ENCODE data around the gene KDELR1. TPM values are rescaled to one million over a fixed set of nuclear protein-coding genes. Genes with fewer than 3 reads are reported as not detected.

Gene KDELR1
- total RNA-seq, 2 donors from 2014 or later: 233 to 249 TPM

DNA sequence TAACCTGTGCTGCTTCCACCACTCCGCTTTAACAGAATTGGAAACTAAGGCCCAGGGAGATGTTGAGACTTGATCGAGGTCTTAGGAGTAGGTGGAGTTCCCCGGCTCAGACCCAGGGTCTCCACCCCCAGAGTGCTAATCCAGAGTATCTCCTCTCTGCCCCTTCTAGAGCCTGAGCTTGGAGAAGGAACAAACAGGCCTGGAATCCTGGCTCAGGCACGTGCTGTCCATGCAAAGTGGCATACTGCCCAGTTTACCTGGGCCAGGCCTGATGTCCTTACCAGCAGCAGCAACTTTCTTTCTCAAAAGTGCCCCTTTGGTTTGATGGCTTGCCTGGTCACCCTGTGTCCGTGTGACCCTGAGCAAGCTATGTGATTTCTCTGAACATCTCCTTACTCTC, 23.5 kb downstream of the KDELR1 start:
- H3K9ac ChIP-seq (ENCODE audit: low read depth in 2 of 2, low read length in 2 of 2): no peak overlapping the region
- DNase-seq: no peak
- intact Hi-C loops (cut with DNase I): no loop called here
- H3K4me1 ChIP-seq: peaks cover 8% of the 10 kb centered on the region
- no peak overlapping the region for H3K4me3 ChIP-seq
- no peaks in the 10 kb centered on the region for H3K36me3 ChIP-seq
- TF ChIP-seq, protein P1, sequence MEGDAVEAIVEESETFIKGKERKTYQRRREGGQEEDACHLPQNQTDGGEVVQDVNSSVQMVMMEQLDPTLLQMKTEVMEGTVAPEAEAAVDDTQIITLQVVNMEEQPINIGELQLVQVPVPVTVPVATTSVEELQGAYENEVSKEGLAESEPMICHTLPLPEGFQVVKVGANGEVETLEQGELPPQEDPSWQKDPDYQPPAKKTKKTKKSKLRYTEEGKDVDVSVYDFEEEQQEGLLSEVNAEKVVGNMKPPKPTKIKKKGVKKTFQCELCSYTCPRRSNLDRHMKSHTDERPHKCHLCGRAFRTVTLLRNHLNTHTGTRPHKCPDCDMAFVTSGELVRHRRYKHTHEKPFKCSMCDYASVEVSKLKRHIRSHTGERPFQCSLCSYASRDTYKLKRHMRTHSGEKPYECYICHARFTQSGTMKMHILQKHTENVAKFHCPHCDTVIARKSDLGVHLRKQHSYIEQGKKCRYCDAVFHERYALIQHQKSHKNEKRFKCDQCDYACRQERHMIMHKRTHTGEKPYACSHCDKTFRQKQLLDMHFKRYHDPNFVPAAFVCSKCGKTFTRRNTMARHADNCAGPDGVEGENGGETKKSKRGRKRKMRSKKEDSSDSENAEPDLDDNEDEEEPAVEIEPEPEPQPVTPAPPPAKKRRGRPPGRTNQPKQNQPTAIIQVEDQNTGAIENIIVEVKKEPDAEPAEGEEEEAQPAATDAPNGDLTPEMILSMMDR (IDR thresholded peaks at IDR 0.05): no peak
- H3K9me3 ChIP-seq: no peaks in the 10 kb centered on the region
- H3K27ac ChIP-seq: no peak overlapping the region
- no peaks in the 10 kb centered on the region for H3K27me3 ChIP-seq

DNA sequence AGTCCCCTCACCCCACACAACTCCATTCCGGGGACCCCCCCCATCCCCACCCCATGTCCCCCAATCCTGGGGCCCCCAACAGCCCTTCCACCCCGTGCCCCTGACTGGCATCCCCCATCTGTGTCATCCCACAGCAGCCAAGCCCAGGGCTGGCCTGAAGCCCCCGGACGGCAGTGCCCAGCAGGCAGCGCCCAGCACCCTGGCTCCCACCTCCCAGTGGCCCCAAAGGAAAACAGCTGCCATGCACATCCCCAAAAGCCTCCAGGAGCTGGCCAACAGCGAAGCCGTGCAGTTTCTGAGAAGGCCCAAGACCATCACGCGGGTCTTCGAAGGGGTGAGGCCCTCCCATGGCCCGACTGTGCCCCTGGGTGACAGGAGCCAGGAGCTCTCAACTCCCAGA, 25.7 kb downstream of the KDELR1 start:
- intact Hi-C loops (cut with DNase I): no loop called here
- TF ChIP-seq, protein P1 (IDR thresholded peaks at IDR 0.05): no peak
- Histone ChIP-seq H3K9me3 (no peaks in the 10 kb centered on the region), H3K27ac (no peak overlapping the region), H3K27me3 (no peaks in the 10 kb centered on the region), H3K4me1 (peaks cover 4% of the 10 kb centered on the region), H3K36me3 (no peaks in the 10 kb centered on the region), H3K9ac (ENCODE audit: low read depth in 2 of 2, low read length in 2 of 2) (no peak overlapping the region), H3K4me3 (no peak overlapping the region)
- no peak for DNase-seq

DNA sequence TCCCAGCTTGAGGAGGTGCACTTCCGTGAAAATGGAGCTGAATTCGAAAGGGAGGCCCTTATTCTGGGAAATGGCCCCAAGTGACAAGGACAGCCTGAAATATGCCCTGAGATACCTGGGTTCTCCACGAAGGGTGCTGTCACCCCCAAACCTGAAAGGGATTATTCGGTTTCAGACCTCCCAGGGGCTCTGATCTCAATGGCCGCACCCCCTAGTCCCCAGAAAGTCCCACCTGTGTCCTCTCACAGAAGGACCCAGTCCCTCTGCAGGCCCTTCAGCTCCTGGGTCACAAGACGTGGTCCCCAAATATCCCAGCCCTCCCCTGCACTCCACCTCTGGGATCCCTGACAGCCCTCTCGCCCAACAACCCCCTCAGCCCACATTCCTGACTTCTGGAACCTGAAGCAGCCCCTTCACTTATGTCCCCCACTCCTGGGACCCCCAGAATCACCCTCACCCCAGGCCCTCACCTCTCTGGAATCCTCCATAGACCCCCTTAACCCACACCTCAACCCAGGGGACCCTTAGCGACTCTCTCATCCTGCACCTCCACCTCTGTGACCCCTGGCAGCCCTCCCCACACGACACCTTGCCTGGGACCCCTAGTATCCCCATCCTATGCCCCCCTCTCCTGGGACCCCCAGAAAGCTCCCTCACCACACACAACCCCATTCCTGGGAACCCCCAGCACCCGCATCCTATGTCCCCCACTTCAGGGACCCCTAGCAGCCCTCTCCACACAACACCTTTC, 26.6 kb downstream of the KDELR1 start:
- no peak for DNase-seq
- Histone ChIP-seq H3K4me3 (peak overlapping the region; percentile 63), H3K27me3 (no peaks in the 10 kb centered on the region), H3K9me3 (no peaks in the 10 kb centered on the region), H3K27ac (peak overlapping the region; percentile 98), H3K9ac (ENCODE audit: low read depth in 2 of 2, low read length in 2 of 2) (peak overlapping the region; percentile 54 to 95), H3K36me3 (no peaks in the 10 kb centered on the region), H3K4me1 (peaks cover 4% of the 10 kb centered on the region)
- intact Hi-C loops (cut with DNase I): no loop called here
- TF ChIP-seq, protein P1 (IDR thresholded peaks at IDR 0.05): no peak

DNA sequence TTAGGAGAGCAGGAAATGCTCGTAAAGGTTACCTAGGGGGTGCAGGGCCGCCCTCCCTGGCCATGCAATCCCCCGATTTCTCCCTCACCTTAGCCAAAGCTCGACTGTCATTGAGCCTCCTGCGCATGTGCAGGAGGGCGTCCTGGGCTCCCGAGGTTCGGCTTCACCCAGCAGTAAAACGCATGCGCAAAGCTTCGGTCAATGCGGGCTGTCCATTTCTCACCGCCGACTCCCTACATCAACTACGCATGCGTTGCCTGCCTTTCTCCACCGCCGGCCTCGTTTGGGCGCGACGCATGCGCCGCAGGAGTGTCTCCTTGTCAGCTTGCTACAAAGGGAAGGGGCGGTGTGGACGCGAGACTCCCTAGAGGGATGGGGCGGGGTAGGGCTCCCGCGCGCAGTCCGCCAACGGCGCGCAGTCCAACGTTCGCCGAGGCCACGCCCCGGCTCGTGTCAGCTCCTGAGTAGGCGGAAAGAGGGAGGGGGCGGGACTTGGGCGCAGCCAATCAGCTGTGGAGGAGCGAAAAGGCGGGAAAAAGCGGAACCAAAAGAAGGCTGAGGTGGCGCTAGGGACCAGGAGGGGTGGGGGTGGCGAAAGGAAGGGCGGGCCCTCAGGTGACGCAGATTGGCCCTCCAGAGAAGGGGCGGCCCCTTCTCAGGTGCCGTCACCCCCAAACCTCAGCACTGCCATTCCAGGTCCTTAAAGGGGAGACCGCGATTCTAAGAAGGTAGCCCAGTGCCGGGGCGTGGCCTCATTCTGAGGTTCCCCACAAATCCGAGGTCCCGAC, 27.3 kb downstream of the KDELR1 start, which contains the start of the genes SYNGR4 and TMEM143:
SYNGR4 (plus strand) TSS at position 558 of the 788 bp plus-strand sequence. CDS start 1,476 bp downstream, outside the sequence.
TMEM143 (minus strand) TSS at position 131 of the 788 bp plus-strand sequence; CDS start at position 111, 20 bp downstream.
- peak within 1 kb of the TSS; percentile 85 to 95 for H3K9ac ChIP-seq (ENCODE audit: low read depth in 2 of 2, low read length in 2 of 2)
- DNase-seq: peak; percentile 98
- no peaks in the 10 kb centered on the region for H3K27me3 ChIP-seq
- H3K36me3 ChIP-seq: no peaks in the 10 kb centered on the region
- H3K4me3 ChIP-seq: peak within 1 kb of the TSS; percentile 63
- peak within 1 kb of the TSS; percentile 98 for H3K27ac ChIP-seq
- TF ChIP-seq, protein P1 (IDR thresholded peaks at IDR 0.05): no peak
- H3K4me1 ChIP-seq: peaks cover 4% of the 10 kb centered on the region
- H3K9me3 ChIP-seq: no peaks in the 10 kb centered on the region
- intact Hi-C loops (cut with DNase I): no loop called here

DNA sequence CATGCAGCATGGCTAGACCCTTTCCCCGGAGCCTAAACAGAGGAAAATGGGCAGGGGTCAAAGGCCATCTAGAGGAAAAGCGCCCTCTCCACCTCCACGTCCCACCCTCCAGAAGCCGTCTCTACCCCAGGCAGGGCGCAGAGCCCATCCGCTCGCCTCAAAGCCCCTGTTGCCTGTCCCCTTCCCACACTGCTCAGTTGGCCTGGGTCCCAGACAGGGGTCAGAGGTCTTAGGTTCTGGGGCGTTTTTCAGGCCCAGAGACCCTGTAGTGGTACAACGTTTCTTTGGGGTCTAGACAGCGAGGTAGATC, 27.9 kb downstream of the KDELR1 start:
- no peaks in the 10 kb centered on the region for H3K27me3 ChIP-seq
- DNase-seq: no peak
- H3K4me1 ChIP-seq: peaks cover 4% of the 10 kb centered on the region
- no peaks in the 10 kb centered on the region for H3K9me3 ChIP-seq
- H3K36me3 ChIP-seq: no peaks in the 10 kb centered on the region
- H3K27ac ChIP-seq: peak overlapping the region; percentile 98
- TF ChIP-seq, protein P1 (IDR thresholded peaks at IDR 0.05): no peak
- H3K4me3 ChIP-seq: peak overlapping the region; percentile 63
- intact Hi-C loops (cut with DNase I): no loop called here
- H3K9ac ChIP-seq (ENCODE audit: low read depth in 2 of 2, low read length in 2 of 2): peak overlapping the region; percentile 85 to 95

All from colonic mucosa (tissue), 4 donors.